ENCODE measurements around the gene GNLY. TPM values are rescaled to one million over a fixed set of nuclear protein-coding genes. Genes with fewer than 3 reads are reported as not detected.
A peak's percentile ranks its signal among the peaks of the same experiment; 100 is the strongest.

GNLY gene
- total RNA-seq, 4 donors from 2014 or later: 1.0 to 5.5 (median 4.3) TPM

GRCh38 chr2:85678377-85678776, 15.8 kb upstream of the GNLY start:
- DNase-seq (ENCODE audit: low spot score): no peak

GRCh38 chr2:85678794-85679672, 15.1 kb upstream of the GNLY start:
- TF ChIP-seq CTCF (IDR thresholded peaks at IDR 0.05): peak in 2 of 3 donors; percentile 76 to 89
- peak; percentile 94 for ATAC-seq (ENCODE audit: low FRiP score)

More at GRCh38 chr2:85678377-85678776, 15.8 kb upstream of the GNLY start:
- no peak for TF ChIP-seq CTCF (IDR thresholded peaks at IDR 0.05)
- no peak for ATAC-seq (ENCODE audit: low FRiP score)

GRCh38 chr2:85680707-85681371, 13.3 kb upstream of the GNLY start:
- ATAC-seq (ENCODE audit: low FRiP score): no peak
- no peak for DNase-seq (ENCODE audit: low spot score)
- no peak for TF ChIP-seq CTCF (IDR thresholded peaks at IDR 0.05)

More at GRCh38 chr2:85678794-85679672, 15.1 kb upstream of the GNLY start:
- DNase-seq (ENCODE audit: low spot score): peak; percentile 94

GRCh38 chr2:85681372-85681763, 12.8 kb upstream of the GNLY start:
- TF ChIP-seq CTCF (IDR thresholded peaks at IDR 0.05): no peak
- no peak for DNase-seq (ENCODE audit: low spot score)
- ATAC-seq (ENCODE audit: low FRiP score): peak; percentile 35

- no peak for TF ChIP-seq CTCF (IDR thresholded peaks at IDR 0.05)
- ATAC-seq (ENCODE audit: low FRiP score) (no peak), DNase-seq (ENCODE audit: low spot score) (no peak)
Measured at GRCh38 chr2:85681776-85682175, 12.4 kb upstream of the GNLY start.

GRCh38 chr2:85682378-85682777, 11.8 kb upstream of the GNLY start:
- no peak for DNase-seq (ENCODE audit: low spot score)
- no peak for TF ChIP-seq CTCF (IDR thresholded peaks at IDR 0.05)
- no peak for ATAC-seq (ENCODE audit: low FRiP score)
